EH (cell line): ENCODE measurements around the gene TREM1.
"Not testable (repeated sequence)": the region's sequence is repeated elsewhere in the genome, so short reads cannot be mapped to it uniquely, and the experiment has no call there.

Experiments
- DNase-seq: peaks from one replicate; pipeline ENCODE4 v3.0.0-alpha.2; 2015; ENCODE audit warnings: low read depth

Gene TREM1

DNA sequence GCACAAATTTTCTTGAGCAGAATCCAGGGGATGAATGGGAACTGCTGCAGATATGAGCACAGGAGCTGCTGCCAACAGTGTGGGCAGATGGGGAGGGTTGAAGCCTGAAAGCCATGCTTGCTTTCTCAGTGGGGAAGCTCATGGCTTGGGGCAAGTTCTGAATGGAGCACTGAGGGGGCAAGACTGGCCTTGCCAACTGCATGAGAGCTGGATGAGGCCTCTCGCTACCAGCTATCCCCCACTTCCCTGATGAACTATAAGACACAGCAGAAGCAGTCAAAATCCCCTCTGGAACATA lies 28.3 kb downstream of the TREM1 start:
- no peak for DNase-seq

DNA sequence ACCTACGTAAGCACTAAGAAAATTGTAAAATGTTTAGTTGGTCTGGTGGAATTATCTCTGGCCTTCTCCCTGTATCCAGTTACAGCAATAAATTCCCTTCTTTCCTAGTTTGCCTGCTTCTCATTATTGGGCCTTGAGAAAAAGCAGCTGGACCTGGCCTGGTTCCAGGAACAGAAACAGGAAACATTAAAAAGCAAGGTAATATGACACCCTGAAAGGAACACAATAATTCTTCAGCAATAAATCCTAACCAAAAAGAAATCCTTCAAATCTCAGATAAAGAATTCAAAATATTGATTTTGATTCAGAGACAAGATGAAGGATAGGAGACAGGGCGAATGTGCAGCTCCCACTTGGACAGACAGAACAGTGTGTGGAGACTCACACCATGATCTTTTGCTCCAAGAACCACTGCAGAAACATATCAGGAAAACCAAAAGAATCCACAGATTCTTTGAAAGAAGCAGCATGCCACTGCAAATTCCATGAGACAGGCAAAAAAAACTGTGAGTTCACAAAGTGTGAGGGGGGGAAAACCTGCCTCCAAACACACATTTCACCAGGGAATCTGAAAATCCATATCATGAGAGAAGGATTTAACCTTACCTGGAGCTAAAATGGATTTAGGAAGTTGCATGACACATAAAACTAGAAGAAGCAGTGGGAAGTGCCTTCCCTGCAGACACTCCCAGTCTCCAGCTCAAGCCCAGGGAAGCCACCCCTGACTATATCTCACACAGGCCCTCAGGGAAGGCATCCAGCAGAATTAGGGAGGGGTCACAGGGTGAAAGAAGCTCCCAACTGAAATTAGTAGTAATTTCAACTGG lies 28.9 kb downstream of the TREM1 start:
- DNase-seq: peak; percentile 69

GRCh38 chr6:41256383-41256782 lies 30.1 kb downstream of the TREM1 start:
- no peak for DNase-seq

DNA sequence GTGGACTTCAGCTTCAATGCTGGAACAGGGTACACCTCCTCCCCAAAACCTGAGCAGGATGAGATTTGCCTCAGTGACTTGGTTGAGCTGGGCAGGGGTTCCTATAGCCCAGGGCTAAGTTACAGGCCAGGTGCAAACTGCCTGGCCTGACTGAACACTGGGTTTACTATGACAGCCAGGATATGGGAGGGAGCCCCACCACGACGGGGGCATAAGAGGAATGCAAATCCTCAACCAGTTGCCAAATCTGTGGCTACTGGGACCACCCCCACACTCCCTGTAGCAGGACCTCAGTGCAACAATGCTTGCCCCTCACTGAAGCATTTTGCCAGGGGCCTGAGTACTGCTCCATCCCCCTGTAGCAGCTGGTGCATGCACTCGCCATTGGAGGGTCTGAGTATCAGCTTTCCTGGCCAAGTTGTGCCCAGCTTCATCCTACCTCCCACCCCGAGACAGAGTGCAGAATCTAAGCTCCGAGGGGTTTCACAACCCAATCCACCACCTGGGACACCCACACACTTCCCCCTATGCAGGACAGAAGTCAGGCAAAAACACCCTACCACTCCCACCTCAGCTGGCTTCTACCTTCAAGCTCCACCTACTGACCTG lies 30.7 kb downstream of the TREM1 start:
- DNase-seq: no peak

- no peak for DNase-seq
Observed at GRCh38 chr6:41255110-41255509, 31.4 kb downstream of the TREM1 start.

DNA sequence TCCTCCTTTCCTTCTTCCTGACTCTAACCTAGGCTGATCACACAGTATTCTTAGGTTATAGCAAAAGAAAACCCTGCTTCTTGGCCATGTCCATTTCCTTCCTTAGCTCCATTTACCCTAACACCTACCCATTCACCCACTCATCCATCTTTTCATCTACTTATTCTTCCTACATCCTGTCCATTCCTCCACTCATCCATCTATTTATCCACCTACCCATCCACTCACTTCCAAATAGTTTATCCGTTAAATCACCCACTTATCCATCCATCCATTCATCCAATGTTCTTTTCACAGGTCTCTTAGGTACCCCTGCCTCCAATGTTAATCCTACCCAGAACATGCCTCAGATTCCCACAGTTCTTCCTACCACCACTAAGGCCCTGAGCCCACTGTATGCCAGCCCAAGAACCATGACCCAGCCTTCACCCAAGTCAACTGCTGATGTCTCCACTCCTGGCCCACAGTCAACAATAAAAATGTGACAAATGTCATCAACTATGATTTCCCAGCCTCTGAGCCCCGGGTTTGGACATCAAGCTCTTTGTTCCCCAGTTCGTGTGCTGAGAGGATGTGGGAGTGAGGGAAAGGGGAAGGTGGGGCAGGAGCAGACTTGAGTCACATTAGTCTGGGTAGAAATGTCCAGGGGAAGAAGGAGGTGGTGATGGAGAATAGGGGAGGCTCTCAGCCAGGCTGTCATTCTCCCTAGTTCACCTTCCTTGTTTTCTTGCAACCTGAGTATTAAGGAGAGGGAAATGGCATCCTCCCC lies 33.9 kb downstream of the TREM1 start:
- no peak for DNase-seq

DNA sequence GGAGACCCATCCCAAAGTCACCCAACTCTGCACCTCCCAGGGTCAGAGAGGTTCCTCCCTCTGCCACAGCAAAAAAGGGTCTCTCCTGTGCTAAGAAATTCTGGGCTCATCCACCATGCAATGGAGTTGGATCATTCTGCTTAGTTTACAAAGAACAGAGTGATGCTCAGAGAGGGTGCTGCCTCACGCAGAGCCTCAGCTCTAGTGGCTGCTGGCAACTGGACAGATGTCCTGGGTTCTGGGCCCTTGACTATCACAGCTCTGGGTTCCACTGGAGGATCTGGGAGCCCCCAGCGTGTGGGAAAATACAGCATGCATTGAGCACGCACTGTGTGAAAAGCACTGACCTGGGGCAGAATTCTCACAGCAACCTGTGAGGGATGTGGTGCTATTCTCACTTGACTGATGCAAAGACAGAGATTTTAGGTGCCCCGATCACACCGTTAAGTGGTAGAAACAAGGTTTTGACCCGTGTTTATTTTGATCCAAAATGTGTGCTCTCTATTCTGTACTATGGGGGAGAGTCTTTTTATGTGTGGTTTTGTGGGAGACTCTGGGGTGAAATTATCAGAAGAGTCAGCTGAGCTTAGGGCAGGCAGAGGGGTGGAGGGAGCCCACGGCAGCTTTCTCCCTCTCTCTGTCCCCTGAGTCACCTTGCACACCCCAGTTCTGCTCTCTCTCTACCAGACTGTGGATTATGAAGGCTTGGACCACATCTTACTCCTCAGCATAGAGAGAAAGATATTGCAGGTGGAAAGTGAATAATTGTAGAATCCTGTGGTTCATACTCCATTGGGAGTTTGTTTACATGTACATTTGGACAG lies 38.4 kb downstream of the TREM1 start:
- no peak for DNase-seq

GRCh38 chr6:41247288-41247865 lies 39.1 kb downstream of the TREM1 start:
- DNase-seq: no peak

DNA sequence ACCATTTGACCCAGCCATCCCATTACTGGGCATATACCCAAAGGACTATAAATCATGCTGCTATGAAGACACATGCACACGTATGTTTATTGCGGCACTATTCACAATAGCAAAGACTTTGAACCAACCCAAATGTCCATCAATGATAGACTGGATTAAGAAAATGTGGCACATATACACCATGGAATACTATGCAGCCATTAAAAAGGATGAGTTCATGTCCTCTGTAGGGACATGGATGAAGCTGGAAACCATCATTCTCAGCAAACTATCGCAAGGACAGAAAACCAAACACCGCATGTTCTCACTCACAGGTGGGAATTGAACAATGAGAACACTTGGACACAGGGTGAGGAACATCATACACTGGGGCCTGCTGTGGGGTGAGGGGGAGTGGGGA lies 40.0 kb downstream of the TREM1 start:
- DNase-seq: not testable (repeated sequence)

- DNase-seq: no peak
Observed at GRCh38 chr6:41239467-41240159, 46.9 kb downstream of the TREM1 start.

DNA sequence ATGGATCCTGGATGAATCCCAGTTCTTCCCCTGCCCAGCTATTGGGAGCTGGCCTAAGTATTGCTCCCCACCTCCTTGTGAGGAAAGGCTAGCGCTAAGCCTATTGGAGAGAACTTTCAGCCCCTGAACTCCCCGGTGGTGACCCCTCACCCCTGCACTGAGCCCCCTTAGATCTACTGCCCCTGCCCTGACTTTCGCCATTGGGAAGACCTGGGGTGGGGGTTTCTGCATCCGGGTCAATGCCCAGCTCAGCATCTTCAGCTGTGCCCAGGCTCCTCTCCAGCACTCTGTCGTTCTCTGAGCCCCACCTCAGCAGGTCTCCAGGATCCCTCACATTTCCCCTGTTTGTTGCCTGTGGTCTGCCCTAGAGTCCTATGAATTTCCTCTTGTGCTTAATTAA lies 49.4 kb downstream of the TREM1 start:
- DNase-seq: no peak

- DNase-seq: no peak
Observed at GRCh38 chr6:41236276-41236675, 50.2 kb downstream of the TREM1 start.

- DNase-seq: no peak
Observed at GRCh38 chr6:41232667-41233066, 53.8 kb downstream of the TREM1 start.

DNA sequence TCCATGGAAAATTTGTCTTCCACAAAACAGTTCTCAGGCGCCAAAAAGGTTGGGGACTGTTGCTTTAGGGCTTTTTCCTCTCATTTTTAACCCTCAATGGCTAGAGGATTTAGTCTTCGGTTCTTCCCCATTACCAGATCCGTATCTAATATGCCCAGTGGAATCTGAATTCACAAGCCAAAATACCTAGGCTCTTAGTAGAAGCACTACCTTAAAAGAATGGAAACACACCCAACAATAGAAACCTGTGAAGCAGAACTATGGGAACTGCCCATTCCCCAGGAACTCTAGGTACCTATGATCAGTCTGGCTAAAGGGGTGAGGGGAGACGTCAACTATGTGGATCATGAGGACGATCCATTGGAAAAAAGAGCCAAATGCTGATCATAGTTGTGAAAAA lies 55.2 kb downstream of the TREM1 start:
- no peak for DNase-seq

DNA sequence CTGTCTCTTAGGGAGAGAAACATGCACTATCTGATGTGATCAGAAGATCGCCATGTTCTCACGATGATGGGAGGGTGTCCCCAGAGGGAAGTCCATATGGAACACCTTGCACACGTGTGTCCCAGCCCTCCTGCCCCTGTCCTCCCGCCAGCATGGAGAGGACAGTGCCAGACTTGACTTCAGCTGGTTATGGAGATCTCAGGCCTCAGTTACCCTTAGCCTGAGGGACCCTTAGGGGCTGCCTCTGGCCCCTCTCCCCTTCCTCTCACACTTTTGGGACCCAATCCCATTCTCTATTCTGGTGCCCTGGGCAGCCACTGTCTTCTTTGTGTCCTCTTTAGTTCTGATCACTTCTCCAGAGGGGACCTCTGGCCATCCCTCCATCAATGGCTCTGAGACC lies 56.8 kb downstream of the TREM1 start:
- no peak for DNase-seq

DNA sequence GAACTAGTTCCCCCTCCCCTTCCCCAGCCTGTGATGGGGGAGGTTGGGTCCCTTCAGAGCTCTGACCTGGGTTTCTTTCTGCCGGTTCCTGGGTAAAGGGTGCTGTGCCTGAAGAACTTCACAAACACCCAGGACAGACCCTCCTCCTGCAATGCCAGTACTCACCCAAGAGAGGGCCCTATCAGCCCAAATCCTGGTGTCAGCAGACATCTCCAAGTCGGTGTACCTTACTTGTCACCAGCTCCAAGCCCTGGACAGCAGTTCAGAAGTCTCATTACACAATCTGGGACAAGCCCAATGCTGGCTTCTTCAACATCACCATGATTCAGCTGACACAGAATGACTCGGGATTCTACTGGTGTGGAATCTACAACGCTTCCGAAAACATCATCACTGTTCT lies 57.9 kb downstream of the TREM1 start:
- peak; percentile 22 for DNase-seq

- no peak for DNase-seq
Observed at GRCh38 chr6:41228096-41228495, 58.4 kb downstream of the TREM1 start, which contains the start of gene TREML4. Gene TREML4 (plus strand): TSS chr6:41228349. CDS start chr6:41228428, 79 bp downstream.

GRCh38 chr6:41226752-41227151 lies 59.7 kb downstream of the TREM1 start:
- no peak for DNase-seq

- no peak for DNase-seq
Observed at GRCh38 chr6:41224800-41225199, 61.7 kb downstream of the TREM1 start.
